SKM-1 treated with dmso at 0.1 percent for 144 hours (cell line): ENCODE data around the gene POTEB3.
"Not testable (repeated sequence)": the region's sequence is repeated elsewhere in the genome, so short reads cannot be mapped to it uniquely, and the experiment has no call there.

Source experiments
- DNase-seq: peaks from one replicate; lab custom pipeline; 2025; ENCODE audit not compliant: unreplicated experiment; lab: John Stamatoyannopoulos, UW

The POTEB3 gene

DNA sequence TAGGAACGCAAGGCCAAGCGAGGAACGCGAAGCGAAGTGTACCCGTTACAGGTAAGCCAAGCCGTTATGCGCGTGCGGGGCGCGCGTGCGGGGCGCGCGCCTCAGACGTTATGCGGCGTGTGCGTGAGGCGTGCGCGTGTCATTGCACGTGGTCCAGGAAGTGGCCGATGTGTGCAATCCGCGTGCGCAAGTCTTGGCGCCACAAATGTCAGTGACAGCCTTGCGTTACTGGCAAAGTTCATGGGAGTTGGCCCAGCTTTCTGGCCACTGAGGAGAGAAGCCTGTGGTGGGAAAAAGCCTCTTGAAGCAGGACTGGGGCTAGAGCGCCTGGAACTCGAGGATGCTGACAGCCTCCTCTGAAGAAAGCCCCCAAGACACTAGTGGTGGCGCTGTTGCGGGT is at the start of gene POTEB3:
POTEB3 (minus strand) TSS at position 101 of the 400 bp plus-strand sequence. CDS start 488 bp downstream, outside the sequence.
- DNase-seq, result not testable (repeated sequence)

DNA sequence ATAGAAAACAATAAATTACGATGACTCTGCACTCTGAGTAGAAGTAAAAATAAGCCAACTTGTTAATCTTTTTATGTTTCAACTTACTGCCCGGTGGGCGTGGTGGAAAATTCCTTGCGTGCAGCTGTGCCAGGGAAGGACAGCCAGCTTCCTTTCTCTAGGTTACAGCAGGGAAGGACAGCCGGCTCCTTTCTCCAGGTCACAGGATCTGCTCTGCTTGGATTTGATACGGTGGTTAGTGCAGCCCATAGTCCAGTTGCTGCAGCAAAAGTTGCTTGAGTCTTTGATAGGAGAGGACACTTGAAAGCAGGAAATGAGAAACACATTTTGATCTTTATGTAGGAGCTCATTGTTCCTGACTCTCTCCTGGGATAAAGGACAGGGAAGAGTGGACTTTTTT is 13.4 kb upstream of the POTEB3 start:
- DNase-seq, result not testable (repeated sequence)

DNA sequence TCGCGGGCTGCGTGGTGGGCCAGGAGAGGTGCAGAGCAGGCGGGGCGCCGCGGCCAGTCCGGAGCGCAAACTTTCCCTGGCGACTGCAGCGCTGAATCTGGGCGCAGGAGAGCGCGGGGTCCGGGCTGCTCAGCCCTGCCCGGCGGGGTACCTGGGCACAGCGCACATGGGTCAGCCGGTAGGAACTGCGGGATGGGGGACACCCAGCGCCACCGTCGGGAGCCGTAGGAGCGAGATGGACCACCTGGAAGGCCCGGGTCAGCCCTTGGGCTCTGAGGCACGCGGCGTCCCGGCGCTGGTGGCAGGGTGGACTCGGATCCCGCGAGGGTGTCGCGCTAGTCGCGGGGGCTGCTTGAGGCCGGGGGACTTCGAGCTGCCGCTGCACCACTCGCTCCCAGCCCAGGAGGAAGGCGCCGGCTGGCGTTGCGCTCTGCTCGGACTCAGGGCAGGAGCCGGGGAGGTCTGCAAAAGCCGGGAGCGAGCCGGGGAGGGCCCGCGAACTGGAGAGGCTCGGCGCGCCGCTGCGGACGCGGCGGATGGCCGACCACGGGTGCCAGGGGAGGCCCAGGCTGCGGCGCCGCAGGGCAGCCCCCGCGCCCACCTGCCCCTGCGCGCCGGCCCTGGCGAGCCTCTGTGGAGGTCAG is 11.7 kb upstream of the POTEB3 start:
- DNase-seq, result not testable (repeated sequence)

DNA sequence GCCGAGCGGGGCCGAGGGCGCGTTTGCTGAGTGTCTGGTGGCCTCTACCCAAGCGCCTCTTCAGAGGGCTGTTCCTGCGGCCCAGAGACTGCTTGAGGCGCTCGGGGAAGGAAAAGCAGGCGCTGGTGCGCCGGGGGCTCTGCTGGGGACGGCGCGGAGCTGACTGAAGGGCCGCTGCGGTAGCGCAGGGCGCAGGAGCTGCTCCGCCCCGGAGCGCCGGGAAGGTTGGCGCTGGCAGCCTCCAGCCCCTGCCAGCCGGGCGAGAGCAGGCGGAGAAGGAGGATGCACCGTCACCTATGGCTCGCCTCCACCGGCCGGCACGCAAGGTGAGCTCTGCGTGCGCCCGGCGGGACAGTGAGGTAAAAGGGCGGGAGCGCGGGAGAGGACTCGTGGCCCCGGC is 11.2 kb upstream of the POTEB3 start:
- DNase-seq, result not testable (repeated sequence)

DNA sequence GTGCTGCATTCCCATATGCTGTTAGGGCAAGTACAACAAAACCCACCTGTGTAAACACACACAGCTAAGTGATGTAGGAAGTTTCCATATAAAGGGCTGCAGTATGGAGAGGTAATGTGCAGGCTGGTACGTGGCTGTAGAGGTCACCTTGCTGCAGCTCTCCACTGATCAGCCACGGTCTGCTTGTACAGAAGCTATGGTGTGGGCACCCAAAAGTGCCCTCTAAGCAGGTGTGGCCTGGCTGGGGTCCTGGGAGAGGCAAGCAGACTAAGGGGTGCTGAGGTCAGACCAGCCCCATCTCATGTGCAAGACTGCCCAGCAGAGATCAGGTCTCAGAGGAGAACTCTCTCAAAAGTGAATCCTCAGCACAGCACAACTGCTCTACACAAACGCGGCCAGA is 32.9 kb downstream of the POTEB3 start:
- DNase-seq, result not testable (repeated sequence)

DNA sequence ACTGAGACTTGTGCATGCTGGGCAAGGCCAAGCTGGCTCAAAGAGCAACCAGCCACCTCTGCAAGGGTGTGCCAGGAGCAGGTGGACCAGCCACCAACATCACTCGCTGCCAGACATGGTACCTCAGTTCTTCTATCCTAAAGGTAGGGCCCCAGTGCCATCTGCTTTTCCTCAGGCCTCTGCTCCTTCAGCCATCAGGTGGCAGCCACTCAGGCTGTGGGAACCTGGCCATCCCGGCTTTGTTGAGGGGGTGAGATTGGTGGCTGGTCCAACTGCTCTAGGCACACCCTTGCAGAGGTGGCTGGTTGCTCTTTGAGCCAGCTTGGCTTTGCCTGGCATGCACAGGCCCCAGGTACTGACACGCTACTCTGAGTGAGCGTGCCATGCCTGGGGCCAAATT is 38.8 kb downstream of the POTEB3 start:
- not testable (repeated sequence) for DNase-seq

DNA sequence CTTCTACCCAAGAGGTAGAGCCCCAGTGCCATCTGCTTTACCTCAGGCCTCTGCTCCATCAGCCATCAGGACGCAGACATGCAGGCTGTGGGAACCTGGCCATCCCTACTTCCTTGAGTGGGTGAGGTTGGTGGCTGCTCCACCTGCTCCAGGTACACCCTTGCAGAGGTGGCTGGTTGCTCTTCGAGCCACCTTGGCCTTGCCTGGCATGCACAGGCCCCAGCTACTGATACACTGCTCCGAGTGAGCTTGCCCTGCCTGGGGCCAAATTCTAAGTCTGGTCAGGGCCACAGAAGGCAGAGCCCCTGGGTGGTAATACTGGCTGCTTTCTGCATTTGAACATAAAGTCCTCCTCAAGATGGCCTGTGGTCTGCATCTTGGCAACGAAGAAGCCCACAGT is 41.2 kb downstream of the POTEB3 start:
- not testable (repeated sequence) for DNase-seq

DNA sequence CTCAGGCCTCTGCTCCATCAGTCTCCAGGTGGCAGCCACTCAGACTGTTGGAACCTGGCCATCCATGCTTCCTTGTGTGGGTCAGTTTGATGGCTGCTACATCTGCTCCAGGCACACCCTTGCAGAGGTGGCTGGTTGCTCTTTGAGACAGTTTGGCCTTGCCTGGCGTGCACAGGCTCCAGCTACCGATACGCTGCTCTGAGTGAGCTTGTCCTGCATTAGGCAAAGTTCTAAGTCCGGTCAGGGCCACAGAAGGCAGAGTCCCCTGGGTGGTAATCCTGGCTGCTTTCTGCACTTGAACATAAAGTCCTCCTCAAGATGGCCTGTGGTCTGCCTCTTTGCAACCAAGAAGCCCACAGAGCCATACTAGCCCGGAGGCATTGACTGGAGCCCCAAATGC is 41.8 kb downstream of the POTEB3 start:
- not testable (repeated sequence) for DNase-seq

DNA sequence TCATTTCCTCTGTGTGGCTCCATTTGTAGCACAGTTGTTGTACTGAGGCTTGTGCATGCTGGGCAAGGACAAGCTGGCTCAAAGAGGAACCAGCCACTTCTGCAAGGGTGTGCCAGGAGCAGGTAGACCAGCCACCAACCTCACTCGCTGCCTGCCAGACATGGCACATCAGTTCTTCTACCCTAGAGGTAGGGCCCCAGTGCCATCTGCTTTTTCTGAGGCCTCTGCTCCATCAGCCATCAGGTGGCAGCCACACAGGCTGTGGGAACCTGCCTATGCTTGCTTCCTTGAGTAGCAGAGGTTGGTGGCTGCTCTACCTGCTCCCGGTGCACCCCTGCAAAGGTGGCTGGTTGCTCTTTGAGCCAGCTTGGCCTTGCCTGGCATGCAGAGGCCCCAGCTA is 42.6 kb downstream of the POTEB3 start:
- not testable (repeated sequence) for DNase-seq

DNA sequence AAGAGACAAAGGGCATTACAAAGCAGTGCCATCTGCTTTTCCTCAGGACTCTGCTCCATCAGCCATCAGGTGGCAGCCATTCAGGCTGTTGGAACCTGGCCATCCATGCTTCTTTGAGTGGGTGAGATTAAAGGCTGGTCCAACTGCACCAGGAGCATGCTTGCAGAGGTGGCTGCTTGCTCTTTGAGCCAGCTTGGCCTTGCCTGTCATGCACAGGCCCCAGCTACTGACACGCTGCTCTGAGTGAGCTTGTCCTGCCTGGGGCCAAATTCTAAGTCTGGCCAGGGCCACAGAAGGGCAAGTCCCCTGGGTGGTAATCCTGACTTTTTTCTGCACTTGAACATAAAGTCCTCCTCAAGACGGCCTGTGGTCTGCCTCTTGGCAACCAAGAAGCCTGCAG is 43.1 kb downstream of the POTEB3 start:
- DNase-seq, result not testable (repeated sequence)

DNA sequence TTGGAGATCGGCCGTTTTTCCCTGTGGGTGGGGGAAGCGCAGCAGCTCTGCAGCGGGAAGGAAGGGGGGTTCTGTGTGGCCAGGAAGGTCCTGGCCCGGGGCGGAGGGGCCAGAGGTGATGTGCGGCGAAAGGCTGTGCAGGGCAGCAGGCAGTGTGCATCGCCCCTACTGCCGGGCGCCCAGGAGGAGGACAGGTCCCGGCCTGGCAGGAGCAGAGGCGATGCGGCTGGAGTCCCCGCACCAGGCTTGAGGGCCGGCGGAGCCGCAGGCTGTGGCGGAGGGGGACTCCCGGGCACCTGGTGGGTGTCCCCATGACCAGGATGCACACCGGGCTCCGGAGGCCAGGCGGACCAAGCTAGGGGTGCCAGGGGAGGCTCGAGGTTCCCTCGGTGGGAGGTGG is 54.3 kb downstream of the POTEB3 start:
- not testable (repeated sequence) for DNase-seq

DNA sequence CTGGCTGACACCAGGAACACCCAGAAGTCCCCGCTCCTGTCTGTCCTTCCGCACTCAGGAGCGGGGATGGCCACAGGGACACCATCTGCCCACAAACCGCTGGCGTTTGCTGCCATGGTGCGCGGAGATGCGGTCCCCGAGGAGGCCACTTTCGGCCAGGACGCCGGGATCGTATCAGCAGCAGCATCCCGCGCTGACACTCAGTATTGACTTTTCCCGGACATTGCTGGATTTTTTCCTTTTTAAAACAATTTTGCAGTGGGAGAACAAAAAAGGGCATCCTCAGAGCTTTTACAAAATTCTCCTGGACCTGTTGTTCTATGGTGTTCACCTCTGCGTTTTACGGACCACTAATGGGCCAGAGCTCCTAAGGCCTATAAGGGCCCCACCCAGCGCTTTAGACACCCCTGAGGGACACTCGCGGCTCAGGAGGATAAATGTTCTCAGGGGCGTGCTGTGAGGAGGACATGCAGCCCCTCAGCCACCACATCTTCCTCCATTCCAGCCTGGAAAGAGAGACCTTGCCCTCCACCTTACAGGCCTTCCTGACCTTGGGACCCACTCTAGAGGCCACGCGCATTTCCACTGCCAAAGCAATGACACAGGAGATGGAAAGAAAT is 56.3 kb downstream of the POTEB3 start:
- DNase-seq, result not testable (repeated sequence)

DNA sequence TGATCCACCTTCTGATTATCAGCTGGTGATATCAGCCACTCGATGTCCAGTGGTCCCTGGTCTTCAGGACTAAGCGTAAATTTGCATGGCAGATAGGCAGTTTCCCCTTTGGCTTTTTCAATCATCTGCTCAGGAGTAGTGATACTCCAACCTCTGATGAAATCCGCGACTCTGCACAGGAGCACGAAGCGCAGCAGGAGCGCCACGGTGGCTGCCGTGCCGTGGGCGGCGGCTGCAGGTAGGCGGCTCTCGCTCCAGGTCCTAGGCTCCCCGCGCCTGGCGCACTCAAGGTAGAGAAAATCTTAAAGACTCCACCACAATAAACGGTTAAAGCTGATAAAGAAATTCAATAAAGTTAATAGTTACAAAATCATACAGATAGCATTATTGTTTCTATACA is 66.6 kb downstream of the POTEB3 start:
- not testable (repeated sequence) for DNase-seq

DNA sequence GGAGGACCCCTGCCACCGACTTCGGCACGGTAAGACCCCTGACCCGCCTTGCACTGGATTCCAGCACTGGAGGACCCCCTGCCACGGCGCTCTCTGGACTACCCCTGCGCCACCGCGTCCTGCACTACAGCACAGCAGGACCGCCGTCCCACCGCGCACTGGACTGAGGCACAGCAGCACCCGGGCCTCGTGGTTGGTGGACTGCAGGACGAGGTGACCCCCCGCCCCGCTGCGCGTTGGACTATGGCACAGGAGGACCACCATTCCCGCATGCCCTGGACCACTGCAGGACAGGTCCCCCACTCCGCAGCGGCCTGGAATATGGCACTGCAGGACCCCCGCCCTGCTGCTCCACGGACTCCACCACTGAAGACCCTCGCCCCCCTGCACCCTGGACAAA is 71.1 kb downstream of the POTEB3 start:
- DNase-seq, result not testable (repeated sequence)

DNA sequence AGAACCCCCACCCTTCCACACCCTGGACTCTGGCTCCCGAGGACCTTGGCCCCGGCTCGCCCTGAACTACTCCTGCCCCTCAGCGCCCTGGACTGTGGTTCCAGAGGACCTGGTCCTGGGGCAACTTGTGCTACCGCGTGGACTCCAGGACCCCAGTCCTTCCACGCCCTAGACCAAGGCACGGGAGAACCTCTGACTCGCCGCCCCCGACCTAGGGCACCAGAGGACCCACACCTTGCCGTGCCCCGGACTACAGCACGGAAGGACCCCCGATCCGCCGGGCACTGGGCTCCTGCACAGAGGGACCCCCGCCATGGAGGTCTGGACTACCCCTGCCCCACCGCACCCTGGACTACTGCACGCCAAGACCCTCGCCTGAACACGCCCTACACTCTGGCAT is 71.7 kb downstream of the POTEB3 start:
- DNase-seq, result not testable (repeated sequence)
